Measurements from ENCODE around the gene GPANK1.

GRCh38 chr6:31632279-31632946, 32.4 kb downstream of the GPANK1 start:
- TF ChIP-seq CTCF (conservative IDR thresholded peaks at IDR 0.05) (no peak), EZH2 (IDR thresholded peaks at IDR 0.05; ENCODE audit: low read depth) (no peak)
